Measurements from ENCODE around the gene KYAT1. TPM values are rescaled to one million over a fixed set of nuclear protein-coding genes. Genes with fewer than 3 reads are reported as not detected.
"Not testable (repeated sequence)": the region's sequence is repeated elsewhere in the genome, so short reads cannot be mapped to it uniquely, and the experiment has no call there.

The KYAT1 gene
- total RNA-seq, 1 experiment from 2014 or later, result 8.4 TPM

DNA sequence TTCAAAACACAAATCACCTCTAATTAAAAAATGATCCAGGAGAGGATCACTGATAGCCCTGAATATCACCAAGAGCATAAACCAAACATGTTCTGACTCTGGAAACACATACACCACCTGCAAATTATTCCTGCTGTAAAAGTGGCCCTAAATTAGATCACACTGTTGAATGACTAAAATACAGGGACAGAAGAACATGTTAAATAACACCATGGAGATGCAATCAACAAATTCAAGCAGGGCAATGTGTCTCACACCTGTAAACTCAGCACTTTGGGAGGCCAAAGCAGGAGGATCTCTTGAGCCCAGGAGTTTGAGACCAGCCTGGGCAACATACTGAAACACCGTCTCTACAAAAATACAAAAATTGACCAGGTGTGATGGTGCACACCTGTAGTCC is 33.9 kb downstream of the KYAT1 start:
- peaks cover 4% of the 10 kb centered on the region for H3K9me3 ChIP-seq (replicated peaks)
- H3K4me3 ChIP-seq, result no peak overlapping the region
- no peaks in the 10 kb centered on the region for H3K36me3 ChIP-seq
- H3K27me3 ChIP-seq, result no peaks in the 10 kb centered on the region
- no peak overlapping the region for H3K27ac ChIP-seq
- peaks cover 18% of the 10 kb centered on the region for H3K4me1 ChIP-seq
- DNase-seq, result no peak

DNA sequence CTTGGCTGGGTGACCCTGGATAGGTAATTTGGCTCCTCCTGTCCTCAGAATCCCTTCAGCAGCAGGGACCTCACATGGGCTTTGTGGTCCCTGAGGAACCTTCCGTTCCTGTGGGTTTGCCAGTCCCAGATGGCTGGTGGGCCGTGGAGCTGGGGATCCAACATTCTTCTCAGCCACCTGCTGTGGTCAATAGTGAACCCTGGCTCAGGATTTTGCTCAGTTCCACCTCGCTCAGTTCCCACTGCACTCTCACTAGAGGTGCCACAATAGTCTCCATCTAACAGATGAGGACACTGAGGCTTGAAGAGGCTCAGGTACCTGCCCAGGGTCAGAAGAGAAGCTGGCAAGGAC is 35.1 kb downstream of the KYAT1 start:
- Histone ChIP-seq H3K4me3 (no peak overlapping the region), H3K27ac (no peak overlapping the region; the same call in 1 of the 2 replicates), H3K27me3 (no peaks in the 10 kb centered on the region), H3K36me3 (no peaks in the 10 kb centered on the region), H3K9me3 (replicated peaks) (peaks cover 4% of the 10 kb centered on the region), H3K4me1 (peaks cover 18% of the 10 kb centered on the region)
- DNase-seq, result peak in 1 of 2 experiments; percentile 31

- no peak overlapping the region for H3K4me3 ChIP-seq
- H3K27me3 ChIP-seq, result no peaks in the 10 kb centered on the region
- peak overlapping the region; percentile 76 for H3K27ac ChIP-seq
- H3K4me1 ChIP-seq, result peaks cover 18% of the 10 kb centered on the region
- peaks cover 4% of the 10 kb centered on the region for H3K9me3 ChIP-seq (replicated peaks)
- DNase-seq, result peak; percentile 98 to 99
- no peaks in the 10 kb centered on the region for H3K36me3 ChIP-seq
Measured at GRCh38 chr9:128845186-128845931, 36.4 kb downstream of the KYAT1 start.

DNA sequence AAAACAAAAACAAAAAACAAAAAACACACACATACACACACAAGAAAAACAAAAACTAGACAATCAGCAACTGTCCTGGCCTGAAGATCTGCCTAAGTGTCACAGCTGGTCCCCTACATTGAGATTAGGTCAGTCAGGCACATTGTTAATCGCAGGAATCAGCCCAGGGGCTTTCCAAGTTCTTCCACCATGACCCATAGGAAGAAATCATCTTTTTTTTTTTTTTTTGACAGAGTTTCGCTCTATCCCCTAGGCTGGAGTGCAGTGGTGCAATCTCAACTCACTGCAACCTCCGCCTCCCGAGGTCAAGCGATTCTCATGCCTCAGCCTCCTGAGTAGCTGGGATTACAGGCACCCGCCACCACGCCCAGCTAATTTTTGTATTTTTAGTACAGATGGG is 38.6 kb downstream of the KYAT1 start:
- not testable (repeated sequence) for H3K27me3 ChIP-seq; H3K27ac ChIP-seq; H3K4me3 ChIP-seq; DNase-seq; H3K36me3 ChIP-seq; H3K9me3 ChIP-seq (replicated peaks)
- peaks cover 18% of the 10 kb centered on the region for H3K4me1 ChIP-seq

GRCh38 chr9:128841694-128842492 is 39.9 kb downstream of the KYAT1 start:
- no peak for DNase-seq

GRCh38 chr9:128840524-128840923 is 41.2 kb downstream of the KYAT1 start:
- DNase-seq, result no peak
- no peaks in the 10 kb centered on the region for H3K9me3 ChIP-seq (replicated peaks)
- H3K27me3 ChIP-seq, result no peaks in the 10 kb centered on the region
- no peaks in the 10 kb centered on the region for H3K36me3 ChIP-seq
- no peak overlapping the region for H3K27ac ChIP-seq
- peaks cover 10% of the 10 kb centered on the region for H3K4me1 ChIP-seq
- no peak overlapping the region for H3K4me3 ChIP-seq

More at GRCh38 chr9:128841694-128842492, 39.9 kb downstream of the KYAT1 start:
- H3K27me3 ChIP-seq, result no peaks in the 10 kb centered on the region
- H3K4me1 ChIP-seq, result peaks cover 18% of the 10 kb centered on the region
- no peaks in the 10 kb centered on the region for H3K36me3 ChIP-seq
- H3K4me3 ChIP-seq, result no peak overlapping the region
- no peaks in the 10 kb centered on the region for H3K9me3 ChIP-seq (replicated peaks)
- no peak overlapping the region for H3K27ac ChIP-seq

DNA sequence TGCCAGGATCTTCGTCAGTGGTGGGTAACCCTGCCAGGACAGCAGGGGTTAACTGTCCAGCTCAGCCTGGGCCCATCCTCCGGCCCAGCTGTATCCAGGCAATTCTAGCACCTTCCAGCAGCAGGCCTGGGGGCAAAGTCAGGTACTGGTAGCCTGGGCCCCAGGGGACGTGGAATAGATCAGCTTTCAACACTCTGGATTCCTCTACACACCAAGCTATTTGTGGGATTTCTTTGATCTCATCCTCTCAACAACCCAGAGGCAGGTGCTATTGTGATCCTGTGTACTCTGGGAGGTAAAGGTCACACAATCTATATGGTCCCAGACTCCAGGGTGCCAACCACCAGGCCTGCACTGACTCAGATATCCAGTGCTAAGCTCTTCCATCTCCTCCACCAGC is 43.4 kb downstream of the KYAT1 start:
- H3K4me3 ChIP-seq, result no peak overlapping the region
- H3K4me1 ChIP-seq, result peaks cover 4% of the 10 kb centered on the region; the same call in 1 of the 2 replicates
- H3K36me3 ChIP-seq, result no peaks in the 10 kb centered on the region
- no peak overlapping the region for H3K27ac ChIP-seq
- no peaks in the 10 kb centered on the region for H3K9me3 ChIP-seq (replicated peaks)
- DNase-seq, result no peak
- H3K27me3 ChIP-seq, result no peaks in the 10 kb centered on the region

DNA sequence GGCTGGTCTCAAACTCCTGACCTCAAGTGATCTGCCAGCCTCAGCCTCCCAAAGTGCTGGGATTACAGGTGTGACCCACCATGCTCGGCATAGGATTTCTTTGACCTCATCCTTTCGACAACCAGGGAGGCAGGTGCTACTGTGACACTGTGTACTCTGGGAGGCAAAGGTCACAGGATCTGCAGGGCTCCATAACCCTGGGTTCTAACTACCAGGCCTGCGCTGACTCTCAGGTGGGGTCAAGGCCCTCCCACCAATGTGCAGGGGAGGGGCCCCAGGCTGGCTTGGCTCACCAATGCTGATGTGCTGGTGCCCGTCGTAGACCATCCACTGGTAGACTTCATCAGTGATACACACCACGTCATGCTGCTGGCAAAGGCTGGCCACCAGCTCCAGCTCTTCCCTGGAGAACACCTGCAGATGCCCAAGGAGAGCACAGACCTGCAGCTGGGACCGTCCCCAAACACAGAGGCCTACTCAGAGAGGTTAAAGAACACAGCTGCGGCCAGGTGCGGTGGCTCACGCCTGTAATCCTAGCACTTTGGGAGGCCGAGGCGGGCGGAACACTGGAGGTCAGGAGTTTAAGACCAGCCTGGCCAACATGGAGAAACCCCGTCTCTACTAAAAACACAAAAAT is 45.1 kb downstream of the KYAT1 start:
- no peak overlapping the region for H3K4me3 ChIP-seq
- no peaks in the 10 kb centered on the region for H3K9me3 ChIP-seq (replicated peaks)
- H3K27ac ChIP-seq, result no peak overlapping the region
- peaks cover 4% of the 10 kb centered on the region; the same call in 1 of the 2 replicates for H3K4me1 ChIP-seq
- no peaks in the 10 kb centered on the region for H3K36me3 ChIP-seq
- DNase-seq, result no peak
- H3K27me3 ChIP-seq, result no peaks in the 10 kb centered on the region

- no peaks in the 10 kb centered on the region for H3K27me3 ChIP-seq
- H3K27ac ChIP-seq, result no peak overlapping the region
- H3K4me1 ChIP-seq, result peaks cover 4% of the 10 kb centered on the region; the same call in 1 of the 2 replicates
- DNase-seq, result peak; percentile 69 to 71
- no peak overlapping the region for H3K4me3 ChIP-seq
- H3K9me3 ChIP-seq (replicated peaks), result no peaks in the 10 kb centered on the region
- no peaks in the 10 kb centered on the region for H3K36me3 ChIP-seq
Measured at GRCh38 chr9:128835246-128836210, 46.2 kb downstream of the KYAT1 start.

- H3K4me3 ChIP-seq, result no peak overlapping the region
- no peaks in the 10 kb centered on the region for H3K27me3 ChIP-seq
- no peaks in the 10 kb centered on the region for H3K36me3 ChIP-seq
- H3K9me3 ChIP-seq (replicated peaks), result no peaks in the 10 kb centered on the region
- no peak for DNase-seq
- no peak overlapping the region for H3K27ac ChIP-seq
- H3K4me1 ChIP-seq, result peaks cover 4% of the 10 kb centered on the region; the same call in 1 of the 2 replicates
Measured at GRCh38 chr9:128833696-128834095, 48.1 kb downstream of the KYAT1 start.

DNA sequence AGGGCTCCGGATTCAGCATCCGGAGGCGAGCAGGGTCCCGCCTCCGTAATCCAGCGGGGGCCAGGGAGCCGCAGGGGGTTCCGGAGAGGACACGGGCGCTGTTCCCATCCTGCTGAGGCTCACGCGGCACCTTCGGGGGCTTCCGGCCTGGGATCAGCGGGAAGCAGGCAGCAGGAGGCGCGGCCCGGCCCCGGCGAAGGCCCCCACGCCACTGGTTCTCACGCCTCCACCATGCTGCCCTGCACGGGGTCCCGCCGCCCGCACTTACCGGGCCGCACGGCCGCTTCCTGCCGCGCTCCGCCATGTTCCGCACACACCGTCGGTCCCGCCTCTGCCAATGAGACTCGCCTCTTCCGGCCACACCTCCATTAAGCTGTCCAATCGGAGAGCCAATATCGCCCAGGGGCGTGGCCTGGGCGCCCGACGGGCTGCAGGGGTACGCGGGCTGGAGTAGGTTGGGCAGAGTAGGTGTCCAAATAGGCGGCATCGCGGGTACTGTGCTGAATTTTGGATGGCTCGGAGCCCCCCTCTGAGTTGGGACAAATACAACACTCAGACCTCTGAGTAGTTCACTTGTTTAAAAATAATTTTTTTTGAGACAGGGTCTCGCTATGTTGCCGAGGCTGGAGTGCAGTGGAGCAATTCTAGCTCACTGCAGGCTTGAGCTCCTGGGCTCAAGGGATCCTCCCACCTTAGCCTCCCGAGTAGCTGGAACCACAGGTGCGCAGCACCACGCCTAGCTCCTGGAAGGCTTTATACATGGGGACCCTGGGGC is 52.1 kb downstream of the KYAT1 start, which contains the start of gene SPOUT1:
Gene SPOUT1 (minus strand): TSS at position 318 of the 775 bp plus-strand sequence. CDS start 14 bp downstream, at position 304.
- DNase-seq, result peak; percentile 97
- Histone ChIP-seq H3K36me3 (peaks cover 29% of the 10 kb centered on the region), H3K27me3 (no peaks in the 10 kb centered on the region), H3K4me3 (peak within 1 kb of the TSS; percentile 77), H3K9me3 (replicated peaks) (no peaks in the 10 kb centered on the region), H3K27ac (peak within 1 kb of the TSS; percentile 47), H3K4me1 (no peaks in the 10 kb centered on the region)

- Histone ChIP-seq H3K36me3 (peaks cover 35% of the 10 kb centered on the region), H3K27me3 (no peaks in the 10 kb centered on the region), H3K9me3 (replicated peaks) (no peaks in the 10 kb centered on the region), H3K4me3 (peak overlapping the region; percentile 77), H3K27ac (peak overlapping the region; percentile 47), H3K4me1 (no peaks in the 10 kb centered on the region)
- no peak for DNase-seq
Measured at GRCh38 chr9:128828719-128829452, 52.9 kb downstream of the KYAT1 start.

DNA sequence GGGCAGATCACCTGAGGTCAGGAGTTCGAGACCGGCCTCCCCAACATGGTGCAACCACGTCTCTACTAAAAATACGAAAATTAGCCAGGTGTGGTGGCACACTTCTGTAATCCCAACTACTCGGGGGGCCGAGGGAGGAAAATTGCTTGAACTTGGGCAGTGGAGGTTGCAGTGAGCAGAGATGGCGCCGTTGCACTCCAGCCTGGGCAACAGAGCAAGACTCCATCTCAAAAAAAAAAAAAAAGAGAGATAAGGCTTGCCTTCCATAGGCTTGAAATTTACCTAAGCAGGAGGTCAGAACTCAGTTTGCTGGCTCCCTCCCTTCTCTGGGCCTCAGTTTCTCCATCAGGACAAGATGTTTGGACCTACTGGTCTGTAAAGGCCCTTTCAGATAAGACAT is 53.5 kb downstream of the KYAT1 start:
- Histone ChIP-seq H3K4me1 (no peaks in the 10 kb centered on the region), H3K9me3 (replicated peaks) (no peaks in the 10 kb centered on the region), H3K4me3 (no peak overlapping the region), H3K27ac (no peak overlapping the region), H3K36me3 (peaks cover 39% of the 10 kb centered on the region), H3K27me3 (no peaks in the 10 kb centered on the region)
- no peak for DNase-seq
